Endothelial cell of umbilical vein (primary cell): ENCODE data around the gene UBE2F. TPM values are rescaled to one million over a fixed set of nuclear protein-coding genes. Genes with fewer than 3 reads are reported as not detected.
"Not testable (repeated sequence)": the region's sequence is repeated elsewhere in the genome, so short reads cannot be mapped to it uniquely, and the experiment has no call there.

Source experiments
- BruUV-seq: library from RNA; stranded (reverse); fragments of 400-500 nt; replicated peaks from 2 replicates; lab custom pipeline; 2021; lab: Mats Ljungman, UMichigan
- CTCF ChIA-PET: fragments of 300-600, 350-600 bp; sonication (Branson Sonifier 250); formaldehyde crosslinking; loops from one replicate; lab custom pipeline; 2021; ENCODE audit warnings: antibody characterized with exemption, inconsistent platforms; lab: Charles Lee
- POLR2A ChIA-PET: fragments of 300-600, 350-600 bp; sonication (Branson Sonifier 250); formaldehyde crosslinking; loops from one replicate; lab custom pipeline; 2021; ENCODE audit warnings: antibody characterized with exemption, inconsistent platforms; lab: Charles Lee
- DNase-seq: peaks from one replicate; pipeline ENCODE4 v3.0.0-alpha.2; 2011; ENCODE audit warnings: low read depth, low spot score
- FAIRE-seq: peaks from 2 replicates; lab custom pipeline; 2011; peaks lifted over from hg19 to GRCh38; lab: Jason Lieb, UNC
- H2AFZ ChIP-seq: 2 replicates; pipeline ENCODE4 v1.6.0; 2012; ENCODE audit warnings: low read depth, low read length, control low read depth, inconsistent platforms
- H3K27ac ChIP-seq: 2 replicates; pipeline ENCODE4 v1.5.1; 2011; ENCODE audit warnings: low read depth, mild to moderate bottlenecking, control low read depth, low read length, moderate library complexity; ENCODE audit not compliant: insufficient read depth
- H3K27me3 ChIP-seq, 2 experiments: 2 replicates each; pipeline versions ENCODE4 v1.6.0 to v1.6.1; 2011; ENCODE audit warnings: low read length in 2 of 2, mixed read lengths in 1 of 2; ENCODE audit not compliant: control insufficient read depth in 2 of 2, insufficient read depth in 2 of 2
- H3K36me3 ChIP-seq, 2 experiments: 2 replicates in 1 of 2; 3 replicates in 1 of 2; pipeline ENCODE4 v1.5.1; 2011; ENCODE audit warnings: low read length in 2 of 2, mild to moderate bottlenecking in 1 of 2, moderate library complexity in 1 of 2; ENCODE audit not compliant: control insufficient read depth in 2 of 2, insufficient read depth in 2 of 2; ENCODE audit errors: extremely low read depth in 1 of 2
- H3K4me1 ChIP-seq: 3 replicates; pipeline ENCODE4 v1.5.1; 2011; ENCODE audit warnings: mild to moderate bottlenecking, low read length; ENCODE audit not compliant: control insufficient read depth, insufficient read depth; ENCODE audit errors: extremely low read depth
- H3K4me2 ChIP-seq: 2 replicates; pipeline ENCODE4 v1.6.1; 2011; ENCODE audit warnings: low read length, control low read depth, mixed read lengths; ENCODE audit not compliant: insufficient read depth
- H3K4me3 ChIP-seq, 3 experiments: fragments of 200-600 bp in 1 of 3; sonication (generic), shearing (Covaris generic) in 1 of 3; replicated peaks in 1 of 3; 2 replicates each; pipeline ENCODE4 v1.5.1; 2011 to 2016; ENCODE audit warnings: control low read depth in 3 of 3, low read length in 3 of 3, mild to moderate bottlenecking in 2 of 3, inconsistent platforms in 1 of 3, low read depth in 1 of 3, moderate library complexity in 1 of 3; ENCODE audit not compliant: insufficient read depth in 1 of 3
- H3K79me2 ChIP-seq: 2 replicates; pipeline ENCODE4 v1.6.0; 2012; ENCODE audit warnings: low read length, inconsistent platforms; ENCODE audit not compliant: control insufficient read depth, insufficient read depth
- H3K9ac ChIP-seq: replicated peaks from 2 replicates; pipeline ENCODE3; 2011; ENCODE audit warnings: low read length, control low read depth; ENCODE audit not compliant: insufficient read depth; ENCODE audit errors: extremely low read depth
- H3K9me1 ChIP-seq: replicated peaks from 3 replicates; pipeline ENCODE4 v1.6.0; 2011; ENCODE audit warnings: mild to moderate bottlenecking, low read length; ENCODE audit not compliant: control insufficient read depth, insufficient read depth; ENCODE audit errors: extremely low read depth
- H3K9me3 ChIP-seq: replicated peaks from 2 replicates; pipeline ENCODE4 v1.5.1; 2012; ENCODE audit warnings: low read length, inconsistent platforms; ENCODE audit not compliant: control insufficient read depth, insufficient read depth
- H4K20me1 ChIP-seq: replicated peaks from 2 replicates; pipeline ENCODE3; 2011; ENCODE audit warnings: mild to moderate bottlenecking, low read length; ENCODE audit not compliant: control insufficient read depth, insufficient read depth; ENCODE audit errors: extremely low read depth
- EZH2 ChIP-seq: IDR thresholded peaks from 2 replicates; pipeline ENCODE4 v1.6.1; 2012; ENCODE audit warnings: borderline replicate concordance, low read depth, mild to moderate bottlenecking, moderate library complexity, low read length, inconsistent platforms; ENCODE audit not compliant: severe bottlenecking
- FOS ChIP-seq: IDR thresholded peaks from 2 replicates; pipeline ENCODE4 v1.6.1; 2011; ENCODE audit warnings: mild to moderate bottlenecking, low read length, moderate library complexity, borderline replicate concordance; ENCODE audit not compliant: insufficient read depth
- GATA2 ChIP-seq: IDR thresholded peaks from 2 replicates; pipeline ENCODE4 v1.7.0; 2011; ENCODE audit warnings: low read depth, mild to moderate bottlenecking, moderate library complexity, mixed read lengths, low read length; ENCODE audit not compliant: insufficient read length, insufficient read depth
- JUN ChIP-seq: IDR thresholded peaks from 2 replicates; pipeline ENCODE4 v1.6.1; 2011; ENCODE audit warnings: borderline replicate concordance, low read depth; ENCODE audit not compliant: insufficient read length, insufficient read depth
- MYC ChIP-seq: IDR thresholded peaks from one replicate; pipeline ENCODE4 v1.6.1; 2011; ENCODE audit warnings: mild to moderate bottlenecking, low read depth, low read length
- POLR2A ChIP-seq: IDR thresholded peaks from 2 replicates; pipeline ENCODE4 v1.6.1; 2012; ENCODE audit warnings: low read depth, mild to moderate bottlenecking, control low read depth, low read length
- POLR2AphosphoS5 ChIP-seq: IDR thresholded peaks from 2 replicates; pipeline ENCODE4 v1.6.1; 2012; ENCODE audit warnings: low read depth, mild to moderate bottlenecking, control low read depth, low read length, moderate library complexity; ENCODE audit not compliant: insufficient read depth
- dilution Hi-C: fragments of 300-500 bp; cut with MboI; formaldehyde crosslinking; loops from one replicate; pipeline ENCODE4 v1.15.0; 2019; ENCODE audit warnings: low sequenced_read_pairs; ENCODE audit not compliant: extremely low pct_ligation_motif_present
- intact Hi-C: fragments of 100-400 bp; cut with micrococcal nuclease; formaldehyde crosslinking; loops from one replicate; pipeline ENCODE4 v1.10.0; 2022
- polyA plus RNA-seq, 4 experiments: library from polyadenylated mRNA; depleted of rRNA in 3 of 4; stranded (reverse) in 3 of 4; unstranded in 1 of 4; fragments of >200 nt; gene quantifications; 2 replicates each; pipeline versions ENCODE4 v1.2.1 to v1.2.3, GENCODE V29; 2011 to 2012; ENCODE audit warnings: missing spikeins in 1 of 4
- total RNA-seq: library from RNA; stranded (reverse); gene quantifications from 2 replicates; pipeline ENCODE4 v1.2.3, GENCODE V29; 2021
- TF ChIP-seq, protein P1 (sequence below), 2 donors: IDR thresholded peaks; 1 replicate in 1 of 2; 2 replicates in 1 of 2; pipeline ENCODE4 v1.5.1; 2011; ENCODE audit warnings: low read length in 2 of 2, mild to moderate bottlenecking in 2 of 2, moderate library complexity in 2 of 2, control low read depth in 1 of 2, inconsistent platforms in 1 of 2, low read depth in 1 of 2; ENCODE audit not compliant: insufficient read depth in 1 of 2; ENCODE audit errors: extremely low read depth in 1 of 2
- TF ChIP-seq, protein P2 (sequence below): IDR thresholded peaks from 2 replicates; pipeline ENCODE4 v1.6.1; 2011; ENCODE audit not compliant: insufficient read depth, insufficient read length

The UBE2F gene
- total and polyA plus RNA-seq, 2 donors (not counting 3 experiments of a cell fraction or from before 2014, with no cell fraction given), result 42.3 to 45.6 TPM

DNA sequence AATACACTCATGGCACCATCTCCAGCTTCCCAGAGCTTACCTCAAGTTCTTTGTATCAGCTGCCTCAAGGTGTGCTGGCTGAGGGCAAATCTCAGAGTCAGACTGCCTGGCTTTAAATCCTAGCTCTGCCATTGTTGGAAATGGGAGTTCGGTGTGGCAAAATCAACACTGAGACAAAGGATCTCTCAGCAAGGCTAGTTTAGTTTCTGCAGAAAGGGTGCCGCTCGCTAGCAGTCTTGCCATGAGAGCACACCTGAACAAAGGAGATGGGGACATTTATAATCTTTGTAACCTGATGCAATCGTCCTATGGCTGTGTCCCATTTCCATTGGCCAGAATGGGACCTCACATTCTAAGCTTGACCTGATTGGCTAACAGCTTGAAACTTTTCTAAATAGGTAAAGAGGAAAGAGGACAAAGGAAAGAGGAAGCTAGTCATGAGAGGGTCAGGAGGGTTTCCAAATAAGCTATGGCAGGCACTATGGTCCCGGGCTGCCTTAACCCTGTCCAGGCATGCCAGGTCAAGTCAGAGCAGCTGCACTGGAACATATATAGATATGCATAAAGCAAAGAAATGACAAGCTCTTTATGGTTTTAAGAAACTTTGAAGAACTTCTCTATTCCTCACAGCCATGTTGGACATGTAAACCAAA, 4.3 kb upstream of the UBE2F start:
- intact Hi-C loops (loop anchor here (10.0 kb wide), 1 partner anchor 282 kb away; the partner anchor contains the start of gene HES6), dilution Hi-C loops (no loop called here)
- Histone ChIP-seq H3K4me3 (no peak overlapping the region), H3K27ac (no peak overlapping the region), H3K36me3 (no peaks in the 10 kb centered on the region), H2AFZ (no peak overlapping the region), H3K9ac (no peak overlapping the region), H3K4me2 (no peak overlapping the region), H3K27me3 (peaks cover 0 to 5% of the 10 kb centered on the region in 2 experiments), H3K9me1 (no peaks in the 10 kb centered on the region), H3K4me1 (peaks cover 3% of the 10 kb centered on the region), H4K20me1 (no peaks in the 10 kb centered on the region), H3K79me2 (peaks cover 3% of the 10 kb centered on the region), H3K9me3 (no peaks in the 10 kb centered on the region)
- TF ChIP-seq EZH2, result no peak
- TF ChIP-seq FOS, result no peak
- TF ChIP-seq, protein P1, sequence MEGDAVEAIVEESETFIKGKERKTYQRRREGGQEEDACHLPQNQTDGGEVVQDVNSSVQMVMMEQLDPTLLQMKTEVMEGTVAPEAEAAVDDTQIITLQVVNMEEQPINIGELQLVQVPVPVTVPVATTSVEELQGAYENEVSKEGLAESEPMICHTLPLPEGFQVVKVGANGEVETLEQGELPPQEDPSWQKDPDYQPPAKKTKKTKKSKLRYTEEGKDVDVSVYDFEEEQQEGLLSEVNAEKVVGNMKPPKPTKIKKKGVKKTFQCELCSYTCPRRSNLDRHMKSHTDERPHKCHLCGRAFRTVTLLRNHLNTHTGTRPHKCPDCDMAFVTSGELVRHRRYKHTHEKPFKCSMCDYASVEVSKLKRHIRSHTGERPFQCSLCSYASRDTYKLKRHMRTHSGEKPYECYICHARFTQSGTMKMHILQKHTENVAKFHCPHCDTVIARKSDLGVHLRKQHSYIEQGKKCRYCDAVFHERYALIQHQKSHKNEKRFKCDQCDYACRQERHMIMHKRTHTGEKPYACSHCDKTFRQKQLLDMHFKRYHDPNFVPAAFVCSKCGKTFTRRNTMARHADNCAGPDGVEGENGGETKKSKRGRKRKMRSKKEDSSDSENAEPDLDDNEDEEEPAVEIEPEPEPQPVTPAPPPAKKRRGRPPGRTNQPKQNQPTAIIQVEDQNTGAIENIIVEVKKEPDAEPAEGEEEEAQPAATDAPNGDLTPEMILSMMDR (IDR thresholded peaks at IDR 0.05; ENCODE audit: extremely low read depth in 1 of 2, insufficient read depth in 1 of 2, low read depth in 1 of 2, low read length in 2 of 2), result no peak
- TF ChIP-seq POLR2A, result no peak
- TF ChIP-seq, protein P2, sequence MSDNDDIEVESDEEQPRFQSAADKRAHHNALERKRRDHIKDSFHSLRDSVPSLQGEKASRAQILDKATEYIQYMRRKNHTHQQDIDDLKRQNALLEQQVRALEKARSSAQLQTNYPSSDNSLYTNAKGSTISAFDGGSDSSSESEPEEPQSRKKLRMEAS, result no peak
- no peak for TF ChIP-seq MYC
- no peak for TF ChIP-seq POLR2AphosphoS5
- no peak for TF ChIP-seq JUN
- TF ChIP-seq GATA2, result no peak
- no TSS peak for BruUV-seq
- ChIA-PET CTCF (no interaction called here), POLR2A (no interaction called here)
- FAIRE-seq (no peak), DNase-seq (no peak)

DNA sequence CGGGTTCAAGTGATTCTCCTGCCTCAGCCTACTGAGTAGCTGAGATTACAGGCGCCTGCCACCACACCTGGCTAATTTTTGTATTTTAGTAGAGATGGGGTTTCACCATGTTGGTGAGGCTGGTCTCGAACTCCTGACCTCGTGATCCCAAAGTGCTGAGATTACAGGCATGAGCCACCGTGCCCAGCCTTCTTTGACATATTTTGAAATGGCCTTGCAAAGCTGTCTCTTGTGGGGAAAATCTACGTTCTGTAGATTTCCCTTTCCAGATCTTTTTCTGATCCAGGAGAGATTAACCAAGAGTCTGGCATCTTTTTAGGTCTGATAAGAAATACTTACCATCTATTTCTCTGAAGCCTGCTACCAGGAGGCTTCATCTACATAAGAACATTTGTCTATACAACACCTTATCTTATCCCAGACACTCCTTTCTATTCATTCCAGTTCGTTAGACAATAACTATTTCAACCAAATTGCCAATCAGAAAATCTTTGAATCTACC, 3.3 kb upstream of the UBE2F start:
- H3K27me3 ChIP-seq, H3K36me3 ChIP-seq, H3K9me3 ChIP-seq, H3K9ac ChIP-seq, CTCF ChIA-PET, BruUV-seq, POLR2A ChIA-PET, H4K20me1 ChIP-seq, DNase-seq, H3K4me3 ChIP-seq, H3K9me1 ChIP-seq, H3K4me1 ChIP-seq, dilution Hi-C loops, H3K4me2 ChIP-seq, H3K27ac ChIP-seq, H2AFZ ChIP-seq, FAIRE-seq: not testable (repeated sequence)
- intact Hi-C loops, result loop anchor here (10.0 kb wide), 1 partner anchor 281 kb away; the partner anchor contains the start of gene HES6
- peaks cover 12% of the 10 kb centered on the region for H3K79me2 ChIP-seq
